Caco-2 (cell line): ENCODE results near the gene DSE. TPM values are rescaled to one million over a fixed set of nuclear protein-coding genes. Genes with fewer than 3 reads are reported as not detected.

Experiments
- BruUV-seq: library from RNA; stranded (reverse); fragments of 400-500 nt; replicated peaks from 2 replicates; lab custom pipeline; 2021; lab: Mats Ljungman, UMichigan
- CTCF ChIA-PET: fragments of 300-600 bp; sonication (Branson Sonifier 250); formaldehyde crosslinking; loops from one replicate; lab custom pipeline; 2022; ENCODE audit warnings: antibody characterized with exemption; lab: Charles Lee
- POLR2A ChIA-PET: fragments of 300-600 bp; sonication (Branson Sonifier 250); formaldehyde crosslinking; loops from one replicate; lab custom pipeline; 2022; ENCODE audit warnings: antibody characterized with exemption; lab: Charles Lee
- DNase-seq, 2 experiments: peaks; one replicate each; pipeline versions ENCODE4 v3.0.0 to v3.0.0-alpha.2; 2020 to 2022
- H3K27me3 ChIP-seq: replicated peaks from 2 replicates; pipeline ENCODE4 v1.6.0; 2011; ENCODE audit warnings: low read length; ENCODE audit not compliant: control insufficient read depth, insufficient read depth
- H3K36me3 ChIP-seq: 2 replicates; pipeline ENCODE4 v1.5.1; 2011; ENCODE audit warnings: low read length; ENCODE audit not compliant: control insufficient read depth, insufficient read depth
- H3K4me1 ChIP-seq: fragments of 250-450 bp; sonication (Bioruptor Pico); 2 replicates; pipeline ENCODE4 v1.5.1; 2020; ENCODE audit warnings: mild to moderate bottlenecking
- H3K4me3 ChIP-seq: 2 replicates; pipeline ENCODE4 v1.5.1; 2011; ENCODE audit warnings: low read depth, mild to moderate bottlenecking, control low read depth, low read length
- H3K9me3 ChIP-seq: fragments of 250-450 bp; sonication (Bioruptor Pico); 2 replicates; pipeline ENCODE4 v1.5.1; 2020; ENCODE audit warnings: mild to moderate bottlenecking, moderate library complexity
- H3K27ac Mint-ChIP-seq: one replicate; pipeline ENCODE4 v1.8.0; 2022; ENCODE audit warnings: mixed read lengths; ENCODE audit not compliant: unreplicated experiment
- H3K27me3 Mint-ChIP-seq: one replicate; pipeline ENCODE4 v1.8.0; 2022; ENCODE audit warnings: mixed read lengths; ENCODE audit not compliant: insufficient read depth, unreplicated experiment
- H3K36me3 Mint-ChIP-seq: one replicate; pipeline ENCODE4 v1.8.0; 2022; ENCODE audit warnings: mild to moderate bottlenecking, mixed read lengths; ENCODE audit not compliant: insufficient read depth, unreplicated experiment
- H3K4me1 Mint-ChIP-seq: one replicate; pipeline ENCODE4 v1.8.0; 2022; ENCODE audit warnings: low read depth, mixed read lengths; ENCODE audit not compliant: unreplicated experiment
- H3K4me3 Mint-ChIP-seq: one replicate; pipeline ENCODE4 v1.8.0; 2022; ENCODE audit warnings: mild to moderate bottlenecking, moderate library complexity, mixed read lengths; ENCODE audit not compliant: unreplicated experiment
- H3K9me3 Mint-ChIP-seq: one replicate; pipeline ENCODE4 v1.8.0; 2022; ENCODE audit warnings: mixed read lengths; ENCODE audit not compliant: unreplicated experiment
- intact Hi-C: fragments of 100-400 bp; cut with micrococcal nuclease; formaldehyde crosslinking; loops from one replicate; pipeline ENCODE4 v1.10.0; 2022; ENCODE audit not compliant: unreplicated experiment
- total RNA-seq: library from RNA; stranded (reverse); gene quantifications from 2 replicates; pipeline ENCODE4 v1.2.3, GENCODE V29; 2022
- TF ChIP-seq, protein P1 (sequence below), 2 experiments: fragments of 200-600 bp in 1 of 2; IDR thresholded peaks; 1 replicate in 1 of 2; 2 replicates in 1 of 2; pipeline versions ENCODE4 v1.5.1 to v1.8.0; 2011 to 2022; ENCODE audit warnings: antibody characterized with exemption in 1 of 2, control low read depth in 1 of 2, inconsistent platforms in 1 of 2, low read depth in 1 of 2, low read length in 1 of 2, mild to moderate bottlenecking in 1 of 2, moderate library complexity in 1 of 2; ENCODE audit not compliant: insufficient read depth in 1 of 2, severe bottlenecking in 1 of 2, unreplicated experiment in 1 of 2

Gene DSE
- total RNA-seq, 1 experiment from 2014 or later, result 2.8 TPM

DNA sequence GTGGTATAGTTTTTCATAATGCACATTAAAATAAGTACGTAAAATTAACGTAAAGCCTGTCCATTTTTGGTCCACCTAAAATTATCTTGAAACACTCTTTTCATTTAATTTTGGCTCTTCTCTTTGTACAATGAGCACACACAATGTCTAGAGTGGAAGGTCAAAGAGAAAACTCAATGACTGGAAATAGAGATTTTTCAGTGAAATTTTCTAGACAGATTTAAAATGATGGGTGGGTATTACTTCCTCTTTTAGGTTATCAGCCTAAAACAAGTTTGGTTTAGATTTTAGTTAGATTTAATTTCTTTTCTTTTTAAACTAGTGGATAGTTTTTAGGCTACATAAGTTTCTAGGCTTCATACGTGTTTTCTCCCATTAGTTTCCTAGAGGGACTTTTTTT, 24.9 kb downstream of the DSE start:
- TF ChIP-seq, protein P1, sequence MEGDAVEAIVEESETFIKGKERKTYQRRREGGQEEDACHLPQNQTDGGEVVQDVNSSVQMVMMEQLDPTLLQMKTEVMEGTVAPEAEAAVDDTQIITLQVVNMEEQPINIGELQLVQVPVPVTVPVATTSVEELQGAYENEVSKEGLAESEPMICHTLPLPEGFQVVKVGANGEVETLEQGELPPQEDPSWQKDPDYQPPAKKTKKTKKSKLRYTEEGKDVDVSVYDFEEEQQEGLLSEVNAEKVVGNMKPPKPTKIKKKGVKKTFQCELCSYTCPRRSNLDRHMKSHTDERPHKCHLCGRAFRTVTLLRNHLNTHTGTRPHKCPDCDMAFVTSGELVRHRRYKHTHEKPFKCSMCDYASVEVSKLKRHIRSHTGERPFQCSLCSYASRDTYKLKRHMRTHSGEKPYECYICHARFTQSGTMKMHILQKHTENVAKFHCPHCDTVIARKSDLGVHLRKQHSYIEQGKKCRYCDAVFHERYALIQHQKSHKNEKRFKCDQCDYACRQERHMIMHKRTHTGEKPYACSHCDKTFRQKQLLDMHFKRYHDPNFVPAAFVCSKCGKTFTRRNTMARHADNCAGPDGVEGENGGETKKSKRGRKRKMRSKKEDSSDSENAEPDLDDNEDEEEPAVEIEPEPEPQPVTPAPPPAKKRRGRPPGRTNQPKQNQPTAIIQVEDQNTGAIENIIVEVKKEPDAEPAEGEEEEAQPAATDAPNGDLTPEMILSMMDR (IDR thresholded peaks at IDR 0.05; ENCODE audit: insufficient read depth in 1 of 2, low read depth in 1 of 2, low read length in 1 of 2, severe bottlenecking in 1 of 2, unreplicated experiment in 1 of 2), result no peak
- Mint-ChIP-seq H3K36me3 (no peaks in the 10 kb centered on the region), H3K4me1 (no peaks in the 10 kb centered on the region), H3K27ac (no peak overlapping the region), H3K9me3 (no peaks in the 10 kb centered on the region), H3K4me3 (no peak overlapping the region), H3K27me3 (no peaks in the 10 kb centered on the region)
- no peaks in the 10 kb centered on the region for H3K27me3 ChIP-seq
- POLR2A ChIA-PET, result no interaction called here
- no peak for DNase-seq
- H3K36me3 ChIP-seq, result no peaks in the 10 kb centered on the region
- BruUV-seq, result no TSS peak
- H3K4me3 ChIP-seq, result no peak overlapping the region
- CTCF ChIA-PET, result no interaction called here
- peaks cover 4% of the 10 kb centered on the region; the same call in 1 of the 2 replicates for H3K4me1 ChIP-seq
- intact Hi-C loops, result no loop called here
- no peaks in the 10 kb centered on the region for H3K9me3 ChIP-seq

DNA sequence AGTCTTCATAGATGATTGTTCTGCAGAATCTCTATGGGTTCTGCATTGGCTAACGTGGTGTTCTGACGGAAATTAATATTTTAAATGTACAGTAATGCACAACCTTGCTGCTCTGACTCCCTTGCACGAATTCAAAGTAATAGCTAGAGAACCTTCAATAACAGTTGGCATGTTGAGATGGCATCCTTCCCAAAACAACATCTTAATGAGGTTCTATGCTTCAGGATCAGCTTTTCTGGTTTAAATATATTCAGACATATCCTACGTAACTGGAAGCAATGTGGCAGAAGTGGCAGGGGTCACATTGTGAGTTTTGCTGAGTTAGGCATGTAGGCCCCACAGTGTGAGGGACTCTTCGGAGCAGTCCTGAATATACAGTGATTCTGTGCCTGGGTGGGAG, 25.7 kb downstream of the DSE start:
- intact Hi-C loops, result no loop called here

DNA sequence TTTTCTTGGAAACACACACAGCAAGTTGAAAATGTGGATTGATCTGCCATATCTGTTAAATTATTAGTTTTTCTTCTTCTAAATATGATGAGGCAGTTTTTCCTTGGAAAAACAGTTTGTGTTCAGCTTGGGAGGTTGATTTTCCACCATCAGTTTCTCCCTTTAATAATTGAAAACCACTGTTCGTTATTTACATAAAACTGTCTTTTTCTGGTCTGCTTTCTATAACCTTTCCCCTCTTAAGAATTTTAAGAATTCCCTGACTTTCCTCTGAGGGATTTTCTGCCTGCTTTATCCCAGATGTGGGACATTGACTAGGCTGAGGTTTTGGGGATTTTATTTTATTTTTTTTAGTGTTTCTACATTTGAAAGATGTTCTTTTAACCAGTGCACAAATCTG, 27.2 kb downstream of the DSE start:
- TF ChIP-seq, protein P1 (IDR thresholded peaks at IDR 0.05; ENCODE audit: insufficient read depth in 1 of 2, low read depth in 1 of 2, low read length in 1 of 2, severe bottlenecking in 1 of 2, unreplicated experiment in 1 of 2), result no peak
- H3K4me3 ChIP-seq, result no peak overlapping the region
- no peak overlapping the region for H3K4me3 Mint-ChIP-seq
- H3K36me3 Mint-ChIP-seq, result no peaks in the 10 kb centered on the region
- intact Hi-C loops, result no loop called here
- no peaks in the 10 kb centered on the region for H3K9me3 Mint-ChIP-seq
- ChIA-PET POLR2A (no interaction called here), CTCF (interaction anchor here (0.7 kb wide), 1 partner anchor 64 kb away, joined by 3 read pairs; no protein-coding TSS in a partner anchor)
- no TSS peak for BruUV-seq
- no peak overlapping the region for H3K27ac Mint-ChIP-seq
- no peaks in the 10 kb centered on the region for H3K27me3 ChIP-seq
- H3K36me3 ChIP-seq, result no peaks in the 10 kb centered on the region
- H3K4me1 Mint-ChIP-seq, result no peaks in the 10 kb centered on the region
- peaks cover 4% of the 10 kb centered on the region; the same call in 1 of the 2 replicates for H3K4me1 ChIP-seq
- no peaks in the 10 kb centered on the region for H3K9me3 ChIP-seq
- H3K27me3 Mint-ChIP-seq, result no peaks in the 10 kb centered on the region
- DNase-seq, result no peak

More for the DNA sequence above, 25.7 kb downstream of the DSE start:
- Histone ChIP-seq H3K4me3 (no peak overlapping the region), H3K36me3 (no peaks in the 10 kb centered on the region), H3K27me3 (no peaks in the 10 kb centered on the region), H3K9me3 (no peaks in the 10 kb centered on the region), H3K4me1 (peaks cover 4% of the 10 kb centered on the region; the same call in 1 of the 2 replicates)
- no peak overlapping the region for H3K27ac Mint-ChIP-seq
- no peaks in the 10 kb centered on the region for H3K9me3 Mint-ChIP-seq
- H3K27me3 Mint-ChIP-seq, result no peaks in the 10 kb centered on the region
- CTCF ChIA-PET, result interaction anchor here (0.7 kb wide), 1 partner anchor 114 kb away, joined by 4 read pairs; no protein-coding TSS in a partner anchor
- no peak for DNase-seq
- no TSS peak for BruUV-seq
- H3K36me3 Mint-ChIP-seq, result no peaks in the 10 kb centered on the region
- TF ChIP-seq, protein P1 (IDR thresholded peaks at IDR 0.05; ENCODE audit: insufficient read depth in 1 of 2, low read depth in 1 of 2, low read length in 1 of 2, severe bottlenecking in 1 of 2, unreplicated experiment in 1 of 2), result no peak
- no peaks in the 10 kb centered on the region for H3K4me1 Mint-ChIP-seq
- no peak overlapping the region for H3K4me3 Mint-ChIP-seq
- POLR2A ChIA-PET, result no interaction called here
